DND-41 (cell line): ENCODE results near the gene CATSPER4.

Source experiments
- EZH2 ChIP-seq: IDR thresholded peaks from 3 replicates; pipeline ENCODE4 v1.6.1; 2012; ENCODE audit warnings: borderline replicate concordance, low read depth, mild to moderate bottlenecking, moderate library complexity, low read length, inconsistent platforms; ENCODE audit not compliant: severe bottlenecking
- TF ChIP-seq, protein P1 (sequence below): IDR thresholded peaks from 2 replicates; pipeline ENCODE4 v1.5.1; 2012; ENCODE audit warnings: borderline replicate concordance, low read length, moderate library complexity, mild to moderate bottlenecking; ENCODE audit not compliant: poor library complexity, severe bottlenecking; ENCODE audit errors: extremely low read depth

DNA sequence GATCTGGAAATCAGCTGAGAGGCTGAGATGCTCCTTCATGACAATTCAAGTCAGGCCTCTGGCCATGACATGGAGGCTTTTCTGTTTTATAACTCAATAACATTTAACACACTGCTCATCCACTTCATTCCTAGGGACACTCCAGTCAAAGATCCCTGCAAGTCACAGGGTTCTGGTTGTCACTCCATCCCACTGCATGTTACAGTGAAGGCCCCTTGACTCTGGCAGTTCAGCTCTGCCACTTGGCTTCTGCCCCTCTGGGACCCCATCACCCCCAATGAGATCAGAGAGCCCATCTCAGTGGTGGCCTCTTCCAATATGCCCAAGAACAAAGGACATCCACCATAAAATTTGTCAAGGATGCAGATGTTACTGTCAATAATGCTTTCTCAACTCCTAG, 41.5 kb upstream of the CATSPER4 start:
- TF ChIP-seq, protein P1, sequence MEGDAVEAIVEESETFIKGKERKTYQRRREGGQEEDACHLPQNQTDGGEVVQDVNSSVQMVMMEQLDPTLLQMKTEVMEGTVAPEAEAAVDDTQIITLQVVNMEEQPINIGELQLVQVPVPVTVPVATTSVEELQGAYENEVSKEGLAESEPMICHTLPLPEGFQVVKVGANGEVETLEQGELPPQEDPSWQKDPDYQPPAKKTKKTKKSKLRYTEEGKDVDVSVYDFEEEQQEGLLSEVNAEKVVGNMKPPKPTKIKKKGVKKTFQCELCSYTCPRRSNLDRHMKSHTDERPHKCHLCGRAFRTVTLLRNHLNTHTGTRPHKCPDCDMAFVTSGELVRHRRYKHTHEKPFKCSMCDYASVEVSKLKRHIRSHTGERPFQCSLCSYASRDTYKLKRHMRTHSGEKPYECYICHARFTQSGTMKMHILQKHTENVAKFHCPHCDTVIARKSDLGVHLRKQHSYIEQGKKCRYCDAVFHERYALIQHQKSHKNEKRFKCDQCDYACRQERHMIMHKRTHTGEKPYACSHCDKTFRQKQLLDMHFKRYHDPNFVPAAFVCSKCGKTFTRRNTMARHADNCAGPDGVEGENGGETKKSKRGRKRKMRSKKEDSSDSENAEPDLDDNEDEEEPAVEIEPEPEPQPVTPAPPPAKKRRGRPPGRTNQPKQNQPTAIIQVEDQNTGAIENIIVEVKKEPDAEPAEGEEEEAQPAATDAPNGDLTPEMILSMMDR = no peak
- TF ChIP-seq EZH2 = no peak
